ENCODE measurements around the gene APOD.

- TF ChIP-seq, protein P1, sequence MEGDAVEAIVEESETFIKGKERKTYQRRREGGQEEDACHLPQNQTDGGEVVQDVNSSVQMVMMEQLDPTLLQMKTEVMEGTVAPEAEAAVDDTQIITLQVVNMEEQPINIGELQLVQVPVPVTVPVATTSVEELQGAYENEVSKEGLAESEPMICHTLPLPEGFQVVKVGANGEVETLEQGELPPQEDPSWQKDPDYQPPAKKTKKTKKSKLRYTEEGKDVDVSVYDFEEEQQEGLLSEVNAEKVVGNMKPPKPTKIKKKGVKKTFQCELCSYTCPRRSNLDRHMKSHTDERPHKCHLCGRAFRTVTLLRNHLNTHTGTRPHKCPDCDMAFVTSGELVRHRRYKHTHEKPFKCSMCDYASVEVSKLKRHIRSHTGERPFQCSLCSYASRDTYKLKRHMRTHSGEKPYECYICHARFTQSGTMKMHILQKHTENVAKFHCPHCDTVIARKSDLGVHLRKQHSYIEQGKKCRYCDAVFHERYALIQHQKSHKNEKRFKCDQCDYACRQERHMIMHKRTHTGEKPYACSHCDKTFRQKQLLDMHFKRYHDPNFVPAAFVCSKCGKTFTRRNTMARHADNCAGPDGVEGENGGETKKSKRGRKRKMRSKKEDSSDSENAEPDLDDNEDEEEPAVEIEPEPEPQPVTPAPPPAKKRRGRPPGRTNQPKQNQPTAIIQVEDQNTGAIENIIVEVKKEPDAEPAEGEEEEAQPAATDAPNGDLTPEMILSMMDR (conservative IDR thresholded peaks at IDR 0.05): no peak
- no peak for TF ChIP-seq ZFX (IDR thresholded peaks at IDR 0.05)
These were observed 7.5 kb upstream of the APOD start for GRCh38 chr3:195591220-195591619.

Data from C4-2B (cell line).